K562 (cell line): ENCODE results near the gene PEX7. TPM values are rescaled to one million over a fixed set of nuclear protein-coding genes. Genes with fewer than 3 reads are reported as not detected.

Source experiments
- CHD2 ChIP-seq: IDR thresholded peaks from 2 replicates; pipeline ENCODE4 v1.6.1; 2011; ENCODE audit warnings: low read depth, low read length
- E2F1 ChIP-seq: sonication (generic); formaldehyde crosslinking; IDR thresholded peaks from 2 replicates; pipeline ENCODE4 v1.8.1; 2023; ENCODE audit warnings: mild to moderate bottlenecking, missing genetic modification reagents, moderate library complexity
- HINFP ChIP-seq: fragments of 450-650 bp; conservative IDR thresholded peaks from 2 replicates; pipeline ENCODE4 v1.6.1; 2016; ENCODE audit warnings: missing genetic modification characterization, low read depth, mild to moderate bottlenecking, control low read depth, missing compliant biosample characterization
- IRF2 ChIP-seq: sonication (generic); formaldehyde crosslinking; IDR thresholded peaks from 2 replicates; pipeline ENCODE4 v1.8.1; 2022; ENCODE audit warnings: mild to moderate bottlenecking, missing genetic modification reagents
- KHSRP ChIP-seq: fragments of 450-650 bp; IDR thresholded peaks from 2 replicates; pipeline ENCODE4 v1.6.1; 2017
- MGA ChIP-seq: fragments of 450-650 bp; IDR thresholded peaks from 2 replicates; pipeline ENCODE4 v1.6.1; 2016; ENCODE audit warnings: mild to moderate bottlenecking, moderate library complexity
- WHSC1 ChIP-seq: IDR thresholded peaks from one replicate; pipeline ENCODE4 v1.6.1; 2012; ENCODE audit warnings: low read length, control low read depth, inconsistent platforms
- ZC3H8 ChIP-seq: fragments of 450-650 bp; IDR thresholded peaks from 2 replicates; pipeline ENCODE4 v1.6.1; 2017
- ZNF146 ChIP-seq: IDR thresholded peaks from one replicate; pipeline ENCODE4 v1.6.1; 2018; ENCODE audit warnings: missing compliant biosample characterization; ENCODE audit not compliant: unreplicated experiment
- ZNF57 ChIP-seq: fragments of 450-650 bp; formaldehyde crosslinking; IDR thresholded peaks from 2 replicates; pipeline ENCODE4 v1.4.0; 2020; ENCODE audit warnings: mild to moderate bottlenecking, moderate library complexity
- polyA plus RNA-seq, 8 experiments: library from polyadenylated mRNA; depleted of rRNA in 4 of 8; stranded (reverse) in 5 of 8; unstranded in 3 of 8; fragments of >200 nt; fragmentation: Nextera tagmentation in 2 of 8; fragmentation: Illumina TruSeq in 1 of 8; extraction: Ambion mirVana in 2 of 8; extraction: Trizol in 1 of 8; gene quantifications; 2 replicates each; pipeline versions ENCODE4 v1.2.1 to v1.2.3, GENCODE V29; 2011 to 2014; ENCODE audit warnings: inconsistent platforms in 1 of 8, missing spikeins in 1 of 8
- total RNA-seq, 7 experiments: library from RNA; depleted of rRNA in 6 of 7; stranded (reverse); fragments of >200 nt in 6 of 7; fragmentation: Illumina TruSeq in 2 of 7; extraction: Trizol in 2 of 7; gene quantifications; 2 replicates each; pipeline versions ENCODE4 v1.2.1 to v1.2.3, GENCODE V29; 2011 to 2021; ENCODE audit warnings: low replicate concordance in 1 of 7
- TF ChIP-seq, protein P1 (sequence below): fragments of 450-650 bp; IDR thresholded peaks from 2 replicates; pipeline ENCODE4 v1.6.1; 2016

The PEX7 gene
- total and polyA plus RNA-seq, 9 of the 15 experiments (the other 6 are each of a cell fraction or from before 2014, with no cell fraction given): 1.6 to 12.9 (median 9.1) TPM

DNA sequence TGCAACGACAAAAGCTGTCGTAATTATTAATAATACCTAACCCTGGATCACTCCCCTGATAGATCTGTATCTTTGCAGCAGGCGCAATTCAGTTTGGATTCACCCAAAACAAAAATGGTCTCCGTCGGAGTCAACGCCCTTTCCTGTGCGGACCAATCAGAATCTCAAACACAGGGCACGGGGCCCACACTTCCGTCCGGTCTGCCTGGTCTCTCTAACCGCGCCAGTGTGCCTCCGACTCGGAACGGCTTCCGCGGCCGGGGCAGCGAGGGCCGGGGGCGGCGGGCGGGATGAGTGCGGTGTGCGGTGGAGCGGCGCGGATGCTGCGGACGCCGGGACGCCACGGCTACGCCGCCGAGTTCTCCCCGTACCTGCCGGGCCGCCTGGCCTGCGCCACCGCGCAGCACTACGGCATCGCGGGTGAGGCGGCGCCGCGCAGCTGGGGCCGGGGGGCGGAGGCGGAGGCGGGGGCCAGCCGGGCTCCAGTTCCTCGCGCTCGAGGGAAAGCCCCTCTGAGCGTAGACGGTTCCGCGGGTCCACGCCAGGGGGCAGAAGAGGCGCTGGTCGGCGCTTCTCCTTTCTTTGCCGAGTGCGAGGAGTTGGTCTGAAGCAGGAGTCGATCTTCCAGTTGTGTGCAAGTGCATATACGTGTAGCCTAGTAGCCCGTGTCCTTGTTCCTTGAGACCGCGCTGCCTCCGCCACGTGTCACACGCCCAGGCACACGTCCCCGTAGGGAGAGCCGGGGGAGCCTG lies at the start of gene PEX7 (continued):
- TF ChIP-seq MGA (peak; percentile 94), ZNF146 (CRISPR knock-in tag) (no peak), WHSC1 (no peak), ZNF57 (CRISPR knock-in tag) (no peak), CHD2 (no peak), IRF2 (CRISPR knock-in tag) (no peak), ZC3H8 (no peak), E2F1 (CRISPR knock-in tag) (no peak), KHSRP (no peak), HINFP (no peak)
- TF ChIP-seq, protein P1, sequence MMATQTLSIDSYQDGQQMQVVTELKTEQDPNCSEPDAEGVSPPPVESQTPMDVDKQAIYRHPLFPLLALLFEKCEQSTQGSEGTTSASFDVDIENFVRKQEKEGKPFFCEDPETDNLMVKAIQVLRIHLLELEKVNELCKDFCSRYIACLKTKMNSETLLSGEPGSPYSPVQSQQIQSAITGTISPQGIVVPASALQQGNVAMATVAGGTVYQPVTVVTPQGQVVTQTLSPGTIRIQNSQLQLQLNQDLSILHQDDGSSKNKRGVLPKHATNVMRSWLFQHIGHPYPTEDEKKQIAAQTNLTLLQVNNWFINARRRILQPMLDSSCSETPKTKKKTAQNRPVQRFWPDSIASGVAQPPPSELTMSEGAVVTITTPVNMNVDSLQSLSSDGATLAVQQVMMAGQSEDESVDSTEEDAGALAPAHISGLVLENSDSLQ: no peak
